MM.1S (cell line): Measurements from ENCODE around the gene HRK.

ENCODE experiments used
- DNase-seq: peaks from one replicate; pipeline ENCODE4 v3.0.0-alpha.2; 2015
- H2AFZ ChIP-seq: fragments of 300-600 bp; sonication (generic); 2 replicates; pipeline ENCODE4 v1.6.0; 2016; ENCODE audit warnings: antibody characterized with exemption, low read length
- H3F3A ChIP-seq: fragments of 300-600 bp; sonication (generic); 2 replicates; pipeline ENCODE4 v1.6.1; 2016; ENCODE audit warnings: mild to moderate bottlenecking, antibody characterized with exemption, low read length, moderate library complexity, mixed read lengths; ENCODE audit not compliant: insufficient read depth
- H3K27ac ChIP-seq: fragments of 300-600 bp; sonication (generic); 2 replicates; pipeline ENCODE4 v1.5.1; 2016; ENCODE audit warnings: mild to moderate bottlenecking, low read length
- H3K27me3 ChIP-seq: fragments of 300-600 bp; sonication (generic); replicated peaks from 2 replicates; pipeline ENCODE4 v1.6.0; 2016; ENCODE audit warnings: low read length; ENCODE audit not compliant: insufficient read depth
- H3K36me3 ChIP-seq: fragments of 300-600 bp; sonication (generic); replicated peaks from 2 replicates; pipeline ENCODE4 v1.6.1; 2016; ENCODE audit warnings: mild to moderate bottlenecking, low read length, mixed read lengths; ENCODE audit not compliant: insufficient read depth
- H3K4me1 ChIP-seq: fragments of 300-600 bp; sonication (generic); 2 replicates; pipeline ENCODE4 v1.6.1; 2016; ENCODE audit warnings: low read length, mixed read lengths
- H3K4me2 ChIP-seq: fragments of 300-600 bp; sonication (generic); 2 replicates; pipeline ENCODE4 v1.6.0; 2016; ENCODE audit warnings: low read depth, low read length
- H3K4me3 ChIP-seq: fragments of 300-600 bp; sonication (generic); 2 replicates; pipeline ENCODE4 v1.5.1; 2016; ENCODE audit warnings: low read length, mixed read lengths
- H3K79me2 ChIP-seq: fragments of 300-600 bp; sonication (generic); 2 replicates; pipeline ENCODE4 v1.6.1; 2016; ENCODE audit warnings: mixed run types, low read length, mixed read lengths
- H3K9ac ChIP-seq: fragments of 300-600 bp; sonication (generic); 2 replicates; pipeline ENCODE4 v1.6.1; 2016; ENCODE audit warnings: low read length, mixed read lengths
- H3K9me2 ChIP-seq: fragments of 300-600 bp; sonication (generic); replicated peaks from 2 replicates; pipeline ENCODE4 v1.6.1; 2016; ENCODE audit warnings: mild to moderate bottlenecking, low read length, mixed read lengths; ENCODE audit not compliant: insufficient read depth
- H3K9me3 ChIP-seq: fragments of 300-600 bp; sonication (generic); replicated peaks from 2 replicates; pipeline ENCODE4 v1.6.1; 2016; ENCODE audit warnings: mild to moderate bottlenecking, low read length, mixed read lengths; ENCODE audit not compliant: insufficient read depth
- H4K20me1 ChIP-seq: fragments of 300-600 bp; sonication (generic); 2 replicates; pipeline ENCODE4 v1.6.1; 2016; ENCODE audit warnings: mild to moderate bottlenecking, low read length, moderate library complexity, mixed read lengths; ENCODE audit not compliant: insufficient read depth
- CTCF ChIP-seq: fragments of 300-600 bp; sonication (generic); IDR thresholded peaks from 2 replicates; pipeline ENCODE4 v1.5.1; 2016; ENCODE audit warnings: antibody characterized with exemption, low read length, mixed read lengths
- EZH2 ChIP-seq: fragments of 300-600 bp; sonication (generic); optimal IDR thresholded peaks from 2 replicates; pipeline ENCODE3; 2017; ENCODE audit warnings: low read depth, mild to moderate bottlenecking, antibody characterized with exemption, low read length, mixed read lengths
- EZH2phosphoT487 ChIP-seq: fragments of 300-600 bp; sonication (generic); IDR thresholded peaks from 2 replicates; pipeline ENCODE4 v1.6.1; 2018; ENCODE audit warnings: antibody characterized with exemption, low read length

HRK gene

GRCh38 chr12:116922194-116922897 lies 41.1 kb upstream of the HRK start:
- Histone ChIP-seq H3K9me2 (no peaks in the 10 kb centered on the region), H3K4me3 (no peak overlapping the region), H3K27ac (peak overlapping the region; percentile 95), H3K9ac (0 out of 2 replicates have a peak overlapping the region, but pooled peaks have one; percentile 15), H3F3A (peaks cover 29% of the 10 kb centered on the region), H2AFZ (no peak overlapping the region), H3K4me2 (peak overlapping the region; percentile 13; the same call in 1 of the 2 replicates), H3K9me3 (no peaks in the 10 kb centered on the region), H4K20me1 (no peaks in the 10 kb centered on the region), H3K36me3 (no peaks in the 10 kb centered on the region), H3K27me3 (no peaks in the 10 kb centered on the region), H3K4me1 (peaks cover 44% of the 10 kb centered on the region), H3K79me2 (peaks cover 18% of the 10 kb centered on the region)
- DNase-seq, result peak; percentile 76
- TF ChIP-seq EZH2phosphoT487 (no peak), EZH2 (no peak), CTCF (no peak)

- DNase-seq, result no peak
- peaks cover 19% of the 10 kb centered on the region for H3K79me2 ChIP-seq
- H4K20me1 ChIP-seq, result no peaks in the 10 kb centered on the region
- H3K9me3 ChIP-seq, result no peaks in the 10 kb centered on the region
- no peaks in the 10 kb centered on the region for H3K36me3 ChIP-seq
- no peaks in the 10 kb centered on the region for H3K9me2 ChIP-seq
- H3K4me2 ChIP-seq, result no peak overlapping the region
- no peak overlapping the region for H3K9ac ChIP-seq
- H3K4me3 ChIP-seq, result no peak overlapping the region
- no peak overlapping the region; the same call in 1 of the 2 replicates for H3K27ac ChIP-seq
- TF ChIP-seq CTCF (no peak), EZH2phosphoT487 (no peak), EZH2 (no peak)
- no peak overlapping the region for H2AFZ ChIP-seq
- peaks cover 47% of the 10 kb centered on the region for H3K4me1 ChIP-seq
- no peaks in the 10 kb centered on the region for H3K27me3 ChIP-seq
- H3F3A ChIP-seq, result peaks cover 29% of the 10 kb centered on the region
These were observed 39.7 kb upstream of the HRK start for GRCh38 chr12:116920939-116921338.

GRCh38 chr12:116919706-116920485 lies 38.7 kb upstream of the HRK start:
- H3K9me3 ChIP-seq, result no peaks in the 10 kb centered on the region
- TF ChIP-seq CTCF, result no peak
- TF ChIP-seq EZH2phosphoT487, result no peak
- no peak for TF ChIP-seq EZH2
- H4K20me1 ChIP-seq, result no peaks in the 10 kb centered on the region
- H3K27ac ChIP-seq, result no peak overlapping the region
- DNase-seq, result no peak
- peaks cover 10% of the 10 kb centered on the region for H3K79me2 ChIP-seq
- H2AFZ ChIP-seq, result no peak overlapping the region
- no peaks in the 10 kb centered on the region for H3K27me3 ChIP-seq
- no peak overlapping the region for H3K9ac ChIP-seq
- H3K4me1 ChIP-seq, result peaks cover 39% of the 10 kb centered on the region
- H3F3A ChIP-seq, result peaks cover 27% of the 10 kb centered on the region
- H3K4me2 ChIP-seq, result no peak overlapping the region
- no peaks in the 10 kb centered on the region for H3K36me3 ChIP-seq
- H3K4me3 ChIP-seq, result no peak overlapping the region
- no peaks in the 10 kb centered on the region for H3K9me2 ChIP-seq
